ENCODE results near the gene SFMBT1. TPM values are rescaled to one million over a fixed set of nuclear protein-coding genes. Genes with fewer than 3 reads are reported as not detected.

The SFMBT1 gene
- total RNA-seq, 1 donor from 2014 or later = 5.5 TPM

DNA sequence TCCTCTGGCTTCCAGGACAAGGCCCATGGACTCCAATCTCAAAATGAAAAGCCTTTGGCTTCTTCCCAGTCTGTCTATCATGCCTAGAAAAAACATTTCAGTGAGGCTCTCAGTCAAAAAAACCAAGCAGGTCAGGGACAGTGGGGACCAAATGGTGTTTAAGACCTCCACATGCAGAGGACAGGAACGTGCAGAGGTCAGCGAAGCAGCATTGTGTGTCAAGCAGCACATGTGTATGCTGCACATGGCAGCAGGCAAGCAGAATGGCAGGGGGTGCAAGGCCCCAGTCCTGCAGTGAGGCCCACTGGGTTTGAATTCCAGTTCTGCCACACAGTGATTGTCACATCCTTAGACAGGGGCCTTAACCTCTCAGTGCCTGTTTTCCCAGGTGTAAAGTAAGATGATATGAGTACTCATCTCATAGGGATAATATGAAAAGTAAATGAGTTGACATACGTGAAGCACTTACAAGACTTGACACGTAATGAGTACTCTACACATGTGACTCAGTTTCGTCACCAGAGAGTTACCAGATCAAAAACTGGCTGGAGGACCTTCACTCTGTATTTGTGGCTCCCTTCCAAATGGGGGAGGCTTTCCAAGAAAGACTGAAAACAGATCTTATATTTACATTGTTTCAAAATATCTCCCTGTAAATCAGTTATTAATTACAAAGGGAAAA is 159.7 kb downstream of the SFMBT1 start:
- no peak overlapping the region for H3K27ac ChIP-seq (ENCODE audit: low read depth, low read length)
- FAIRE-seq = no peak
- no peak overlapping the region for H3K9ac ChIP-seq (ENCODE audit: low read length)
- peaks cover 3% of the 10 kb centered on the region for H3K27me3 Mint-ChIP-seq (ENCODE audit: low read depth, unreplicated experiment)
- peaks cover 37% of the 10 kb centered on the region for H3K79me2 ChIP-seq (ENCODE audit: insufficient read depth, low read length)
- DNase-seq (ENCODE audit: low read depth) = no peak
- peaks cover 7% of the 10 kb centered on the region for H3K9me3 Mint-ChIP-seq (ENCODE audit: unreplicated experiment)
- no peak overlapping the region for H3K4me2 ChIP-seq (ENCODE audit: low read length)
- no peaks in the 10 kb centered on the region for H3K27me3 ChIP-seq (ENCODE audit: insufficient read depth, low read length)
- no peak overlapping the region for H3K27ac Mint-ChIP-seq (ENCODE audit: unreplicated experiment)
- no peak overlapping the region for H3K4me3 Mint-ChIP-seq (ENCODE audit: unreplicated experiment)
- H2AFZ ChIP-seq (ENCODE audit: low read depth, low read length) = no peak overlapping the region
- H3K4me1 Mint-ChIP-seq (ENCODE audit: low read depth, unreplicated experiment) = no peaks in the 10 kb centered on the region
- H3K4me3 ChIP-seq (ENCODE audit: insufficient read depth, low read depth, low read length) = no peak overlapping the region
- H3K36me3 ChIP-seq (ENCODE audit: insufficient read depth, low read length) = no peaks in the 10 kb centered on the region
- no peak for TF ChIP-seq EZH2 (IDR thresholded peaks at IDR 0.05; ENCODE audit: insufficient read depth, low read length)
- TF ChIP-seq, protein P1, sequence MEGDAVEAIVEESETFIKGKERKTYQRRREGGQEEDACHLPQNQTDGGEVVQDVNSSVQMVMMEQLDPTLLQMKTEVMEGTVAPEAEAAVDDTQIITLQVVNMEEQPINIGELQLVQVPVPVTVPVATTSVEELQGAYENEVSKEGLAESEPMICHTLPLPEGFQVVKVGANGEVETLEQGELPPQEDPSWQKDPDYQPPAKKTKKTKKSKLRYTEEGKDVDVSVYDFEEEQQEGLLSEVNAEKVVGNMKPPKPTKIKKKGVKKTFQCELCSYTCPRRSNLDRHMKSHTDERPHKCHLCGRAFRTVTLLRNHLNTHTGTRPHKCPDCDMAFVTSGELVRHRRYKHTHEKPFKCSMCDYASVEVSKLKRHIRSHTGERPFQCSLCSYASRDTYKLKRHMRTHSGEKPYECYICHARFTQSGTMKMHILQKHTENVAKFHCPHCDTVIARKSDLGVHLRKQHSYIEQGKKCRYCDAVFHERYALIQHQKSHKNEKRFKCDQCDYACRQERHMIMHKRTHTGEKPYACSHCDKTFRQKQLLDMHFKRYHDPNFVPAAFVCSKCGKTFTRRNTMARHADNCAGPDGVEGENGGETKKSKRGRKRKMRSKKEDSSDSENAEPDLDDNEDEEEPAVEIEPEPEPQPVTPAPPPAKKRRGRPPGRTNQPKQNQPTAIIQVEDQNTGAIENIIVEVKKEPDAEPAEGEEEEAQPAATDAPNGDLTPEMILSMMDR (IDR thresholded peaks at IDR 0.05; ENCODE audit: insufficient read depth, low read depth, low read length) = no peak
- H4K20me1 ChIP-seq (ENCODE audit: insufficient read depth, low read length) = peaks cover 35% of the 10 kb centered on the region
- peaks cover 18% of the 10 kb centered on the region for H3K36me3 Mint-ChIP-seq (ENCODE audit: low read depth, unreplicated experiment)
- no peaks in the 10 kb centered on the region for H3K4me1 ChIP-seq (ENCODE audit: insufficient read depth, low read length)
- no peaks in the 10 kb centered on the region for H3K9me3 ChIP-seq (ENCODE audit: insufficient read depth, low read depth, low read length)

DNA sequence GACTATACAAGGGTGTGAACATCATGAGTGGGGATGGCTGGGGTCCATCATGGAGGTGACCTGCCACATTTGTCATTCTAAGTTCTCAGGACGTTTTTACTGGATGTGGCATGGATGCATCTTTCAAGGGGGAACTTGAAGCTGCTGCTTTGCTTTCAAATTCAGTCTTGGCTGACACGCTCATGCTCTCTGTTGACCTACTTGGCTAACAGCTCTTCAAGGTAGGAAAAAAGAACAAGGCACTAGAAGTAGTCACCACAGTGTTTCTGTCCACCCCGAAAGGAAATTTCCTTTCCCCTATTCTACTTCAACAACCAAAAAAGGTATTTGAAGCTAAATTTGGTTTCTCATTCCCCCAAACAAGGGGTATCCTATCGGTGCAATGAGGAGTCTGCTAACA is 163.5 kb downstream of the SFMBT1 start:
- no peak overlapping the region for H3K9ac ChIP-seq (ENCODE audit: low read length)
- Mint-ChIP-seq H3K36me3 (ENCODE audit: low read depth, unreplicated experiment) (peaks cover 21% of the 10 kb centered on the region), H3K4me3 (ENCODE audit: unreplicated experiment) (no peak overlapping the region), H3K9me3 (ENCODE audit: unreplicated experiment) (peaks cover 7% of the 10 kb centered on the region), H3K4me1 (ENCODE audit: low read depth, unreplicated experiment) (no peaks in the 10 kb centered on the region), H3K27ac (ENCODE audit: unreplicated experiment) (no peak overlapping the region), H3K27me3 (ENCODE audit: low read depth, unreplicated experiment) (peaks cover 3% of the 10 kb centered on the region)
- no peak overlapping the region for H3K4me2 ChIP-seq (ENCODE audit: low read length)
- H3K4me3 ChIP-seq (ENCODE audit: insufficient read depth, low read depth, low read length) = no peak overlapping the region
- no peaks in the 10 kb centered on the region for H3K36me3 ChIP-seq (ENCODE audit: insufficient read depth, low read length)
- H3K79me2 ChIP-seq (ENCODE audit: insufficient read depth, low read length) = peaks cover 14% of the 10 kb centered on the region
- no peaks in the 10 kb centered on the region for H3K27me3 ChIP-seq (ENCODE audit: insufficient read depth, low read length)
- H3K4me1 ChIP-seq (ENCODE audit: insufficient read depth, low read length) = no peaks in the 10 kb centered on the region
- no peaks in the 10 kb centered on the region for H3K9me3 ChIP-seq (ENCODE audit: insufficient read depth, low read depth, low read length)
- no peak for DNase-seq (ENCODE audit: low read depth)
- no peak overlapping the region for H2AFZ ChIP-seq (ENCODE audit: low read depth, low read length)
- no peak overlapping the region for H3K27ac ChIP-seq (ENCODE audit: low read depth, low read length)
- H4K20me1 ChIP-seq (ENCODE audit: insufficient read depth, low read length) = peaks cover 10% of the 10 kb centered on the region
- TF ChIP-seq, protein P1 (IDR thresholded peaks at IDR 0.05; ENCODE audit: insufficient read depth, low read depth, low read length) = no peak
- TF ChIP-seq EZH2 (IDR thresholded peaks at IDR 0.05; ENCODE audit: insufficient read depth, low read length) = no peak
- FAIRE-seq = no peak

DNA sequence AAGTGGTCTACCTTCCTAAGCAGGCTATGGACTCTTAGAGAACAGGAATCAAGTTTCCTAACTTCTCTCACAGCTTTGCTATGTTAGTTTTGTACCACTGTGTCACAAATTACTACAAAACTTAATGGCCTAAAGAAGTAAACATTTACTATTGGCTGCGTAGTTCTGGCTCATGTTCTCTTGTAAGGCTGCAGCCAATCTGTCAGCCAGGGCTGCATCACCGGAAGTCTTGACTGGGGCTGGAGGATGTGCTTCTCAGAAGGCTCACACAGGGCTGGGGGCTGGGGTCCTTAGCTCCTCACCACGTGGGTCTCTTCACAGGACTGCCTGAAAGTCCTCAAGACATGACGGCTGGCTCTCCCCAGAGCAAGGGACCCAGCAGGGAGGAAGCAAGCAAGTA is 164.0 kb downstream of the SFMBT1 start:
- Mint-ChIP-seq H3K27ac (ENCODE audit: unreplicated experiment) (no peak overlapping the region), H3K4me1 (ENCODE audit: low read depth, unreplicated experiment) (no peaks in the 10 kb centered on the region), H3K27me3 (ENCODE audit: low read depth, unreplicated experiment) (peaks cover 3% of the 10 kb centered on the region), H3K36me3 (ENCODE audit: low read depth, unreplicated experiment) (peaks cover 22% of the 10 kb centered on the region), H3K4me3 (ENCODE audit: unreplicated experiment) (no peak overlapping the region), H3K9me3 (ENCODE audit: unreplicated experiment) (peaks cover 7% of the 10 kb centered on the region)
- no peak for FAIRE-seq
- H2AFZ ChIP-seq (ENCODE audit: low read depth, low read length) = no peak overlapping the region
- H3K9me3 ChIP-seq (ENCODE audit: insufficient read depth, low read depth, low read length) = no peaks in the 10 kb centered on the region
- H3K36me3 ChIP-seq (ENCODE audit: insufficient read depth, low read length) = no peaks in the 10 kb centered on the region
- H4K20me1 ChIP-seq (ENCODE audit: insufficient read depth, low read length) = peaks cover 12% of the 10 kb centered on the region
- peaks cover 12% of the 10 kb centered on the region for H3K79me2 ChIP-seq (ENCODE audit: insufficient read depth, low read length)
- no peaks in the 10 kb centered on the region for H3K27me3 ChIP-seq (ENCODE audit: insufficient read depth, low read length)
- no peak overlapping the region for H3K4me2 ChIP-seq (ENCODE audit: low read length)
- H3K27ac ChIP-seq (ENCODE audit: low read depth, low read length) = no peak overlapping the region
- no peak overlapping the region for H3K9ac ChIP-seq (ENCODE audit: low read length)
- DNase-seq (ENCODE audit: low read depth) = no peak
- TF ChIP-seq, protein P1 (IDR thresholded peaks at IDR 0.05; ENCODE audit: insufficient read depth, low read depth, low read length) = no peak
- TF ChIP-seq EZH2 (IDR thresholded peaks at IDR 0.05; ENCODE audit: insufficient read depth, low read length) = no peak
- H3K4me1 ChIP-seq (ENCODE audit: insufficient read depth, low read length) = no peaks in the 10 kb centered on the region
- no peak overlapping the region for H3K4me3 ChIP-seq (ENCODE audit: insufficient read depth, low read depth, low read length)
